SKM-1 (cell line): Measurements from ENCODE around the gene RALGAPA1.
"Not testable (repeated sequence)": the region's sequence is repeated elsewhere in the genome, so short reads cannot be mapped to it uniquely, and the experiment has no call there.

Experiments
- DNase-seq: peaks from one replicate; lab custom pipeline; 2025; ENCODE audit not compliant: unreplicated experiment; lab: John Stamatoyannopoulos, UW

Gene RALGAPA1

GRCh38 chr14:35821564-35822411 lies 12.7 kb upstream of the RALGAPA1 start:
- DNase-seq = no peak

GRCh38 chr14:35819591-35820540 lies 10.8 kb upstream of the RALGAPA1 start:
- DNase-seq = no peak

GRCh38 chr14:35818346-35819115 lies 9.4 kb upstream of the RALGAPA1 start:
- DNase-seq = no peak

GRCh38 chr14:35814371-35815005 lies 5.4 kb upstream of the RALGAPA1 start:
- DNase-seq = peak; percentile 3

GRCh38 chr14:35810963-35811362 lies 1.9 kb upstream of the RALGAPA1 start:
- DNase-seq = no peak

GRCh38 chr14:35809597-35809996 lies 502 bp upstream of the RALGAPA1 start:
- no peak for DNase-seq

GRCh38 chr14:35808076-35808637 lies 938 bp downstream of the RALGAPA1 start:
- no peak for DNase-seq

GRCh38 chr14:35807131-35807961 lies 1.7 kb downstream of the RALGAPA1 start:
- DNase-seq = no peak

- DNase-seq = no peak
These were observed 2.8 kb downstream of the RALGAPA1 start for GRCh38 chr14:35806006-35806907.

- no peak for DNase-seq
These were observed 11.3 kb downstream of the RALGAPA1 start for GRCh38 chr14:35797796-35798195.

GRCh38 chr14:35789651-35790050 lies 19.4 kb downstream of the RALGAPA1 start:
- DNase-seq = no peak

GRCh38 chr14:35786856-35787255 lies 22.2 kb downstream of the RALGAPA1 start:
- DNase-seq = no peak

- DNase-seq = no peak
These were observed 25.4 kb downstream of the RALGAPA1 start for GRCh38 chr14:35783699-35784098.

- no peak for DNase-seq
These were observed 29.7 kb downstream of the RALGAPA1 start for GRCh38 chr14:35779368-35779767.

- not testable (repeated sequence) for DNase-seq
These were observed 31.5 kb downstream of the RALGAPA1 start for GRCh38 chr14:35777550-35777949.

- DNase-seq = no peak
These were observed 32.3 kb downstream of the RALGAPA1 start for GRCh38 chr14:35776823-35777222.

- DNase-seq = not testable (repeated sequence)
These were observed 33.0 kb downstream of the RALGAPA1 start for GRCh38 chr14:35776085-35776484.

- DNase-seq = no peak
These were observed 42.4 kb downstream of the RALGAPA1 start for GRCh38 chr14:35766700-35767082.
